IPS-18c (cell line): Measurements from ENCODE around the gene RTL10.
"Not testable (repeated sequence)": the region's sequence is repeated elsewhere in the genome, so short reads cannot be mapped to it uniquely, and the experiment has no call there.

Experiments used
- H3K4me3 ChIP-seq: 2 replicates; pipeline ENCODE4 v1.7.0; 2013; ENCODE audit warnings: low read depth, mild to moderate bottlenecking, low read length, moderate library complexity; ENCODE audit not compliant: insufficient read depth
- H3K9me3 ChIP-seq: one replicate; pipeline ENCODE4 v1.6.1; 2013; ENCODE audit warnings: mild to moderate bottlenecking, low read length, moderate library complexity; ENCODE audit not compliant: control insufficient read depth, insufficient read depth

RTL10 gene

GRCh38 chr22:19842393-19843106 is 12.1 kb downstream of the RTL10 start:
- Histone ChIP-seq H3K4me3 (no peak overlapping the region), H3K9me3 (peaks cover 2% of the 10 kb centered on the region)

- H3K4me3 ChIP-seq = no peak overlapping the region
- no peaks in the 10 kb centered on the region for H3K9me3 ChIP-seq
Measured at GRCh38 chr22:19841641-19842392, 12.9 kb downstream of the RTL10 start.

DNA sequence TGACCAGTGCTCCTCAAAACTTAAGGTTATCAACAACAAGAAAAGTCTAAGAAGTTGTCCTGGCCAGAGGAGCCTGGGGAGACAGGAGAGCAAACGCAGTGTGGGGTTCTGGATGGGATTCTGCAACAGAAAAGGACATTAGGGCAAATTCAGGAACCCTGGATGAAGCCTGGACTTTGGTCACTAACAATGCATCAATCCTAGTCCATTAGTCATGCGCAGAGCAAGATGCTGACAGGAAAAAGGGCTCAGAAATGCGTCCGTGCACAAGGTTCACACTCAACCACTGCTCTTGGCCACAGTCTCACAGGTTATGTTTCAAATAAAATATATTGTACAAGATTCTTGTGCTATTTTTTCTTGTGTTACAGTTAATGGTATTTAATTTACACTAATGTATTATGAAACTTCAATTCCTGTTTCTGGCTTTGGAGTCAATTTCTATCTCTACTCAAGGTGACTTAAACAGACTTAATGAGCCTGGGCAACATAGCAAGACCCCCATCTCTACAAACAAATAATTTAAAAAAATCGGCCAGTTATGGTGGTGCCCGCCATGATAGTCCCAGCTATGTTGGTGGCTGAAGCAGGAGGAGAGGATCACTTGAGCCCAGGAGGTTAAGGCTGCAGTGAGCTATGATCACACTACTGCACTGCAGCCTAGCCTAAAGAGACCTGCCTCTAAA is 13.6 kb downstream of the RTL10 start:
- H3K9me3 ChIP-seq = no peaks in the 10 kb centered on the region
- H3K4me3 ChIP-seq = no peak overlapping the region

DNA sequence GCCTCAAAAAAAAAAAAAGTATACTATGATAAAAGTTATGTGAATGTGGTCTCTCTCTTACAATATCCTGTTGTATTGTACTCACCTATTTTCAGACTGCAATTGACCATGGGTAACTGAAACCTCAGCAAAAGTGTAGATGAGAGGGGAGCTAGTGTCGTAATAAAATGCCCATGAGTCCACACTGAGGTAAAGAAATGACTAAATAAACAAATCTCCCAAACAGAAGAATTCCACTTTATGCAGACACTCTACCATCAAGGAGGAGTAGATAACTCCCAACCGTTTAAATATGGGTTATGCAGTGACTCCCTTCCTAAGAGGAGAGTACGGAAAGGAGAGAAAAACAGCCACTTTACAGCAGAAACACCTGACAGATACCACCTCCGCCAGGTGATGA is 14.6 kb downstream of the RTL10 start:
- Histone ChIP-seq H3K9me3 (no peaks in the 10 kb centered on the region), H3K4me3 (no peak overlapping the region)

DNA sequence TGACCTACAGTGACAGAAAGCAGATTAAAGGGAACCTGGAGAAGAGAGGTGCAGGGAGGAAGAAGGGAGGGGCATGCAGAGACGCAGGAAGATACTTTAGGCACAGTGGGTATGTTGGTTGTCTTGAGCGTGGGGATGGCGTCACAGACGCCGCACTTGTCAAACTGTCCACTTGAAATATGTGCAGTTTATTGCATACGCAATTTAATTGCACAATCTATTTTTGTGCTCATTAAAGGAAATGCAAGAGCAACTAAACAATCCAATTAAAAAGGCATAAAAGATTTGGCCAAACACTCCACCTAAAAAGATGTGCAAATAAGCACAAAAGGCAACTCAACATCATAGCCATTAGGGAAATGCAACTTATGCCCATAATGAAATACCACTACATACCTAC is 16.8 kb downstream of the RTL10 start:
- Histone ChIP-seq H3K4me3 (no peak overlapping the region), H3K9me3 (no peaks in the 10 kb centered on the region)

- Histone ChIP-seq H3K9me3 (no peaks in the 10 kb centered on the region), H3K4me3 (no peak overlapping the region)
Measured at GRCh38 chr22:19836512-19836911, 18.2 kb downstream of the RTL10 start.

GRCh38 chr22:19834599-19834998 is 20.1 kb downstream of the RTL10 start:
- Histone ChIP-seq H3K4me3 (no peak overlapping the region), H3K9me3 (no peaks in the 10 kb centered on the region)

DNA sequence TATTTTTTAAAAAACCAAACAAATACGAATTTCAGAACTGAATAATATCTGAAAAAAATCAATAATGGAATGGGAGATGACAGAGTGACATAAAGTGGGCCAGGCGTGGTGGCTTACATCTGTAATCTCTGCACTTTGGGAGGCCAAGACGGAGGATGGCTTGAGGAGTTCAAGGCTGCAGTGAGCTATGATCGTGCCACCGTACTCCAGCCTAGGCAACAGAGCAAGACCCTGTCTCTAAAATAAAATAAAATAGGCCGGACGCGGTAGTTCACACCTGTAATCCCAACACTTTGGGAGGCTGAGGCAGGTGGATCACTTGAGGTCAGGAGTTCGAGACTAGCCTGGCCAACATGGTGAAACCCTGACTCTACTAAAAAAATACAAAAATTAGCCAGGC is 21.3 kb downstream of the RTL10 start:
- not testable (repeated sequence) for H3K4me3 ChIP-seq, H3K9me3 ChIP-seq

GRCh38 chr22:19832476-19833108 is 22.1 kb downstream of the RTL10 start:
- no peak overlapping the region for H3K4me3 ChIP-seq
- no peaks in the 10 kb centered on the region for H3K9me3 ChIP-seq

GRCh38 chr22:19831979-19832378 is 22.7 kb downstream of the RTL10 start:
- H3K9me3 ChIP-seq, H3K4me3 ChIP-seq: not testable (repeated sequence)

- no peak overlapping the region for H3K4me3 ChIP-seq
Measured at GRCh38 chr22:19831016-19831415, 23.7 kb downstream of the RTL10 start.

GRCh38 chr22:19828035-19828401 is 26.7 kb downstream of the RTL10 start:
- Histone ChIP-seq H3K4me3 (no peak overlapping the region), H3K9me3 (no peaks in the 10 kb centered on the region)

More at GRCh38 chr22:19831016-19831415, 23.7 kb downstream of the RTL10 start:
- H3K9me3 ChIP-seq = no peaks in the 10 kb centered on the region

- Histone ChIP-seq H3K9me3 (no peaks in the 10 kb centered on the region), H3K4me3 (no peak overlapping the region)
Measured at GRCh38 chr22:19827341-19828034, 27.2 kb downstream of the RTL10 start.

- Histone ChIP-seq H3K4me3 (no peak overlapping the region), H3K9me3 (no peaks in the 10 kb centered on the region)
Measured at GRCh38 chr22:19826619-19826950, 28.1 kb downstream of the RTL10 start.

DNA sequence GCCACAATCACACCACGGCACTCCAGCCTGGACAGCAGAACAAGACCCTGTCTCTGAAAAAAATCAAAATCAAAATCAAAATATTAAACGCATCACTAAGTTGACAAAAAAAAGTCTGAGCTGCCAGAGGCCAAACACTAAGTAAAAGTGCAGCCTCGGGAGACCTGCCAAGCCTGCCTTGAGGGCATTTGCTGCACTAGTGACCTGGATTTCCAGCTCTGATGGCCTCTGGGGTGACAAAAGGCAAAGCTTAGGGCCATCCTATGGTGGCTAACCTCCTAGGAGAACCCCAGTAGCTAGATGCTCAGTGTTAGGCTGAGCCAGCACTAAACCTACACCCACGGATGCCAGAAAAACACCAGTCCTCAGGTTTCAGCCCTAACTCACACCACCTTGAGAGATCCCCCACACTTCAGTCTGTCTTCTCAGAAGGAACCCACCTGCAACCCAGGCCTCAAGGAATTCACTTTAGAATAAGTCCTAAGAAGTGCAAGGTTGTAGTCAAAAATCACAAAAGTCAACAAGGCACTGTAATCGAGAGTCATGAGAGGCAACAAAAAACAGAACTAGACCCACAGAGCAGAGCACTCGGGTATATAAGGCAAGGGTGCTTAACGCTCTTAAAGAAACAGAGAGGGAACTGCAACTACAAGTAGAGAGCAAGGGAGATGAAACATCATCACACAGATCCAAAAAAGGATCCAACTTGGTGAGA is 28.6 kb downstream of the RTL10 start:
- Histone ChIP-seq H3K9me3 (no peaks in the 10 kb centered on the region), H3K4me3 (no peak overlapping the region)

DNA sequence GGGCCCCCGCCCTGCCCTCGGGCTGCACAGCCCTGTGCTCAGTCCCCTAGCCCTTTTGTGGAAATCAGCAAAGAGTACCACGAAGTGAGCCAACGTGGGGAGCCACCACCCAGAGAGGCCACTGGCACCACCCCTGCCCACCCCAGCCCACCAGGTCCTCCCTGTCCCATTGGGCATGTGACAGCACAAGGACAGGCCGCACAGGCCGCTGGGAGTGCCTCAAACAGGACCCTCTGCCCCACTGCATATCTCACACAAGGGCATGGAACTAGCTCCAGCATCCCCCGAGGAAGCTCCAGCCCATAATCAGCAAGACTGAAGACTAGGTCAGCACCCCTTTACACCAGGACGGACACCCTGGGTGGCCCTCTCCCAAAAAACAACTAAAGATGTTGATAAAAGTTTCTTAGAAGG is 29.7 kb downstream of the RTL10 start:
- no peak overlapping the region for H3K4me3 ChIP-seq
- no peaks in the 10 kb centered on the region for H3K9me3 ChIP-seq
